MCF 10A (cell line): ENCODE data around the gene PHYHD1. TPM values are rescaled to one million over a fixed set of nuclear protein-coding genes. Genes with fewer than 3 reads are reported as not detected.

Experiments used
- BruUV-seq: library from RNA; stranded (reverse); fragments of 400-500 nt; replicated peaks from 2 replicates; lab custom pipeline; 2021; lab: Mats Ljungman, UMichigan
- CTCF ChIA-PET: fragments of 300-600 bp; sonication (Branson Sonifier 250); formaldehyde crosslinking; extraction: SDS; loops from one replicate; lab custom pipeline; 2021; ENCODE audit warnings: antibody characterized with exemption, inconsistent platforms; lab: Yijun Ruan, JAX
- POLR2A ChIA-PET: fragments of 300-600, 350-650 bp; sonication (Branson Sonifier 250); formaldehyde crosslinking; extraction: SDS; loops from one replicate; lab custom pipeline; 2020; ENCODE audit warnings: antibody characterized with exemption, inconsistent platforms; lab: Yijun Ruan, JAX
- DNase-seq: peaks from one replicate; pipeline ENCODE4 v3.0.0-alpha.2; 2018; ENCODE audit not compliant: unreplicated experiment
- H3K27ac Mint-ChIP-seq: one replicate; pipeline ENCODE4 v1.8.0; 2022; ENCODE audit warnings: mild to moderate bottlenecking, low read depth, mixed read lengths; ENCODE audit not compliant: unreplicated experiment
- H3K27me3 Mint-ChIP-seq: one replicate; pipeline ENCODE4 v1.8.0; 2022; ENCODE audit warnings: mixed read lengths; ENCODE audit not compliant: insufficient read depth, unreplicated experiment
- H3K36me3 Mint-ChIP-seq: one replicate; pipeline ENCODE4 v1.8.0; 2022; ENCODE audit warnings: mild to moderate bottlenecking, moderate library complexity, mixed read lengths; ENCODE audit not compliant: insufficient read depth, unreplicated experiment
- H3K4me1 Mint-ChIP-seq: one replicate; pipeline ENCODE4 v1.8.0; 2022; ENCODE audit warnings: mixed read lengths; ENCODE audit not compliant: insufficient read depth, unreplicated experiment
- H3K4me3 Mint-ChIP-seq: one replicate; pipeline ENCODE4 v1.8.0; 2022; ENCODE audit warnings: mild to moderate bottlenecking, moderate library complexity, mixed read lengths; ENCODE audit not compliant: unreplicated experiment
- H3K9me3 Mint-ChIP-seq: one replicate; pipeline ENCODE4 v1.8.0; 2022; ENCODE audit warnings: mixed read lengths; ENCODE audit not compliant: unreplicated experiment
- CTCF ChIP-seq: fragments of 200-600 bp; IDR thresholded peaks from one replicate; pipeline ENCODE4 v1.8.0; 2022; ENCODE audit warnings: antibody characterized with exemption, mild to moderate bottlenecking; ENCODE audit not compliant: unreplicated experiment
- intact Hi-C: fragments of 100-400 bp; cut with micrococcal nuclease; formaldehyde crosslinking; loops from 2 replicates; pipeline ENCODE4 v1.14.1; 2022
- total RNA-seq: library from RNA; stranded (reverse); gene quantifications from 2 replicates; pipeline ENCODE4 v1.2.3, GENCODE V29; 2022

PHYHD1 gene
- total RNA-seq, 1 experiment from 2014 or later = 0.70 TPM

GRCh38 chr9:128913995-128914772 is 6.6 kb upstream of the PHYHD1 start:
- ChIA-PET CTCF (interaction anchor here (1.1 to 1.4 kb wide), 2 partner anchors 14 to 62 kb away, joined by 3 to 4 read pairs; no protein-coding TSS in a partner anchor), POLR2A (interaction anchor here (0.6 kb wide), 1 partner anchor 32 kb away, joined by 3 read pairs; the partner anchor contains the start of genes KYAT1 and LRRC8A)
- peak overlapping the region; percentile 85 for H3K27ac Mint-ChIP-seq
- peaks cover 45% of the 10 kb centered on the region for H3K36me3 Mint-ChIP-seq
- no peak overlapping the region for H3K4me3 Mint-ChIP-seq
- peaks cover 39% of the 10 kb centered on the region for H3K4me1 Mint-ChIP-seq
- no TSS peak for BruUV-seq
- TF ChIP-seq CTCF = no peak
- no peaks in the 10 kb centered on the region for H3K27me3 Mint-ChIP-seq
- intact Hi-C loops = no loop called here
- H3K9me3 Mint-ChIP-seq = no peaks in the 10 kb centered on the region
- DNase-seq = no peak

DNA sequence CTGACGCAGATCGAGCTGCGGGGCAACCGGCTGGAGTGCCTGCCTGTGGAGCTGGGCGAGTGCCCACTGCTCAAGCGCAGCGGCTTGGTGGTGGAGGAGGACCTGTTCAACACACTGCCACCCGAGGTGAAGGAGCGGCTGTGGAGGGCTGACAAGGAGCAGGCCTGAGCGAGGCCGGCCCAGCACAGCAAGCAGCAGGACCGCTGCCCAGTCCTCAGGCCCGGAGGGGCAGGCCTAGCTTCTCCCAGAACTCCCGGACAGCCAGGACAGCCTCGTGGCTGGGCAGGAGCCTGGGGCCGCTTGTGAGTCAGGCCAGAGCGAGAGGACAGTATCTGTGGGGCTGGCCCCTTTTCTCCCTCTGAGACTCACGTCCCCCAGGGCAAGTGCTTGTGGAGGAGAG is 4.6 kb upstream of the PHYHD1 start:
- Mint-ChIP-seq H3K9me3 (no peaks in the 10 kb centered on the region), H3K4me1 (peaks cover 41% of the 10 kb centered on the region), H3K4me3 (no peak overlapping the region), H3K27me3 (no peaks in the 10 kb centered on the region), H3K36me3 (peaks cover 35% of the 10 kb centered on the region), H3K27ac (peak overlapping the region; percentile 91)
- DNase-seq = peak; percentile 48
- POLR2A ChIA-PET = interaction anchor here (0.7 to 2.3 kb wide), 6 partner anchors 8 to 54 kb away, joined by 3 to 16 read pairs (median 4); no protein-coding TSS in a partner anchor
- CTCF ChIA-PET = interaction anchor here (0.6 to 1.6 kb wide), 8 partner anchors 8 to 66 kb away, joined by 3 to 9 read pairs (median 4); no protein-coding TSS in a partner anchor
- TF ChIP-seq CTCF = no peak
- intact Hi-C loops = no loop called here
- BruUV-seq = no TSS peak

DNA sequence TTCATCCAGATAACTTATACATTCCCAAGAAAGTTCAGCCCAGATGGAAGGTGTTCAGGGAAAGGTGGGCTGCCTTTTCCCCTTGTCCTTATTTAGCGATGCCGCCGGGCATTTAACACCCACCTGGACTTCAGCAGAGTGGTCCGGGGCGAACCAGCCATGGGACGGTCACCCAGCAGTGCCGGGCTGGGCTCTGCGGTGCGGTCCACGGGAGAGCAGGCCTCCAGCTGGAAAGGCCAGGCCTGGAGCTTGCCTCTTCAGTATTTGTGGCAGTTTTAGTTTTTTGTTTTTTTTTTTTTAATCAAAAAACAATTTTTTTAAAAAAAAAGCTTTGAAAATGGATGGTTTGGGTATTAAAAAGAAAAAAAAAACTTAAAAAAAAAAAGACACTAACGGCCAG is 4.0 kb upstream of the PHYHD1 start:
- intact Hi-C loops = no loop called here
- CTCF ChIA-PET = interaction anchor here (0.6 to 1.6 kb wide), 6 partner anchors 8 to 67 kb away, joined by 3 to 9 read pairs (median 6); no protein-coding TSS in a partner anchor
- Mint-ChIP-seq H3K9me3 (no peaks in the 10 kb centered on the region), H3K27me3 (no peaks in the 10 kb centered on the region), H3K27ac (peak overlapping the region; percentile 91), H3K4me3 (peak overlapping the region; percentile 58), H3K4me1 (peaks cover 38% of the 10 kb centered on the region), H3K36me3 (peaks cover 35% of the 10 kb centered on the region)
- POLR2A ChIA-PET = interaction anchor here (0.6 to 2.3 kb wide), 6 partner anchors 8 to 87 kb away, joined by 3 to 16 read pairs (median 4); partner anchors contain the start of gene SPOUT1
- no TSS peak for BruUV-seq
- TF ChIP-seq CTCF = no peak
- DNase-seq = no peak

GRCh38 chr9:128917151-128917849 is 3.5 kb upstream of the PHYHD1 start:
- TF ChIP-seq CTCF = no peak
- no peaks in the 10 kb centered on the region for H3K9me3 Mint-ChIP-seq
- H3K4me3 Mint-ChIP-seq = peak overlapping the region; percentile 58
- peaks cover 32% of the 10 kb centered on the region for H3K4me1 Mint-ChIP-seq
- POLR2A ChIA-PET = interaction anchor here (0.6 to 2.3 kb wide), 6 partner anchors 9 to 704 kb away, joined by 3 to 16 read pairs (median 4); partner anchors contain the start of genes C9orf50 and SPOUT1
- BruUV-seq = TSS peak; percentile 38
- peaks cover 35% of the 10 kb centered on the region for H3K36me3 Mint-ChIP-seq
- H3K27me3 Mint-ChIP-seq = no peaks in the 10 kb centered on the region
- H3K27ac Mint-ChIP-seq = peak overlapping the region; percentile 91
- DNase-seq = peak; percentile 95
- CTCF ChIA-PET = interaction anchor here (0.6 to 1.6 kb wide), 5 partner anchors 9 to 67 kb away, joined by 3 to 9 read pairs (median 6); no protein-coding TSS in a partner anchor
- intact Hi-C loops = no loop called here
